Nephron (organoid): ENCODE results near the gene SNX27.

Experiments
- H3K27ac Mint-ChIP-seq, 3 experiments: 2 replicates each; pipeline ENCODE4 v1.8.0; 2020; ENCODE audit warnings: mixed read lengths in 3 of 3, mild to moderate bottlenecking in 2 of 3, moderate library complexity in 1 of 3
- H3K27me3 Mint-ChIP-seq: 2 replicates; pipeline ENCODE4 v1.8.0; 2021; ENCODE audit warnings: low read depth, mild to moderate bottlenecking, moderate library complexity, mixed read lengths
- H3K36me3 Mint-ChIP-seq: 2 replicates; pipeline ENCODE4 v1.8.0; 2020; ENCODE audit warnings: low read depth, mixed read lengths
- H3K4me1 Mint-ChIP-seq: 2 replicates; pipeline ENCODE4 v1.8.0; 2020; ENCODE audit warnings: mixed read lengths
- H3K4me3 Mint-ChIP-seq, 3 experiments: 2 replicates each; pipeline ENCODE4 v1.8.0; 2020; ENCODE audit warnings: mild to moderate bottlenecking in 3 of 3, mixed read lengths in 3 of 3, moderate library complexity in 2 of 3
- H3K9me3 Mint-ChIP-seq: 2 replicates; pipeline ENCODE4 v1.8.0; 2020; ENCODE audit warnings: mixed read lengths
- TF ChIP-seq, protein P1 (sequence below), 3 experiments: fragments of 200-600 bp; sonication (generic); IDR thresholded peaks; one replicate each; pipeline ENCODE4 v1.5.0; 2021; ENCODE audit warnings: antibody characterized with exemption in 3 of 3; ENCODE audit not compliant: unreplicated experiment in 3 of 3

Gene SNX27

DNA sequence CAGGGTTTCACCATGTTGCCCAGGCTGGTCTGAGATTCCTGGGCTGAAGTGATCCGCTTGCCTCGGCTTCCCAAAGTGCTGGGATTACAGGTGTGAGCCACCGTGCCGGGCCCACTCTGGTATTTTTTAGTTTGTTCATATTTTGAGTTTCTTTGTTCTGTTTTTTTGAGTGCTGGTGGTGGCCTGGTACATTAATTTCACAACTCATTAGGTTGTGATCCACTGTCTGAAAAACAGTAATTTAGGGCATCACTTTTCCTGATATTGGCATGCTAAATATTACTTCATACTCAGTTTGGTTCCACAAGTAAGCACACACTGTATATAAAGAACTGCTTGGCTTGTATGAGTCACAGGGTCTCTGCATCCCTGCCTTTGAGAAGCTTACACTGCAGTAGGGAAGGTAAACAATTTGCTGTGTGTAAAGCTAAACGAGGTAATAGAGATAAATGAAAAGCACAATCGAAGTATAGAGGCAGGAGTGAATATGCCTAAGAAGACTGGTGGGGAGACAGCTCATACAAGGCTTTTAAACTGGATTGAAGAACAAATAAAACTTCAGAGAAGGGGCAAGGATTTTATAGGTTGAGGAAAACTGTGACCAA lies 7.7 kb downstream of the SNX27 start:
- Mint-ChIP-seq H3K4me1 (peaks cover 29% of the 10 kb centered on the region), H3K27me3 (no peaks in the 10 kb centered on the region), H3K27ac (peak overlapping the region; percentile 45 to 76 (median 75)), H3K36me3 (peaks cover 10% of the 10 kb centered on the region), H3K4me3 (peak overlapping the region in 1 of 3 experiments; percentile 27), H3K9me3 (no peaks in the 10 kb centered on the region)
- TF ChIP-seq, protein P1, sequence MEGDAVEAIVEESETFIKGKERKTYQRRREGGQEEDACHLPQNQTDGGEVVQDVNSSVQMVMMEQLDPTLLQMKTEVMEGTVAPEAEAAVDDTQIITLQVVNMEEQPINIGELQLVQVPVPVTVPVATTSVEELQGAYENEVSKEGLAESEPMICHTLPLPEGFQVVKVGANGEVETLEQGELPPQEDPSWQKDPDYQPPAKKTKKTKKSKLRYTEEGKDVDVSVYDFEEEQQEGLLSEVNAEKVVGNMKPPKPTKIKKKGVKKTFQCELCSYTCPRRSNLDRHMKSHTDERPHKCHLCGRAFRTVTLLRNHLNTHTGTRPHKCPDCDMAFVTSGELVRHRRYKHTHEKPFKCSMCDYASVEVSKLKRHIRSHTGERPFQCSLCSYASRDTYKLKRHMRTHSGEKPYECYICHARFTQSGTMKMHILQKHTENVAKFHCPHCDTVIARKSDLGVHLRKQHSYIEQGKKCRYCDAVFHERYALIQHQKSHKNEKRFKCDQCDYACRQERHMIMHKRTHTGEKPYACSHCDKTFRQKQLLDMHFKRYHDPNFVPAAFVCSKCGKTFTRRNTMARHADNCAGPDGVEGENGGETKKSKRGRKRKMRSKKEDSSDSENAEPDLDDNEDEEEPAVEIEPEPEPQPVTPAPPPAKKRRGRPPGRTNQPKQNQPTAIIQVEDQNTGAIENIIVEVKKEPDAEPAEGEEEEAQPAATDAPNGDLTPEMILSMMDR (IDR thresholded peaks at IDR 0.05; ENCODE audit: unreplicated experiment in 3 of 3): no peak

GRCh38 chr1:151620286-151620685 lies 8.4 kb downstream of the SNX27 start:
- peak overlapping the region in 1 of 3 experiments; percentile 26 for H3K4me3 Mint-ChIP-seq
- TF ChIP-seq, protein P1 (IDR thresholded peaks at IDR 0.05; ENCODE audit: unreplicated experiment in 3 of 3): no peak
- H3K27ac Mint-ChIP-seq: peak overlapping the region; percentile 45 to 98 (median 90)
- no peaks in the 10 kb centered on the region for H3K27me3 Mint-ChIP-seq
- peaks cover 14% of the 10 kb centered on the region for H3K36me3 Mint-ChIP-seq
- H3K4me1 Mint-ChIP-seq: peaks cover 26% of the 10 kb centered on the region
- no peaks in the 10 kb centered on the region for H3K9me3 Mint-ChIP-seq

GRCh38 chr1:151621351-151621750 lies 9.5 kb downstream of the SNX27 start:
- peak overlapping the region in 1 of 3 experiments; percentile 41 for H3K4me3 Mint-ChIP-seq
- H3K4me1 Mint-ChIP-seq: peaks cover 23% of the 10 kb centered on the region
- TF ChIP-seq, protein P1 (IDR thresholded peaks at IDR 0.05; ENCODE audit: unreplicated experiment in 3 of 3): no peak
- no peaks in the 10 kb centered on the region for H3K9me3 Mint-ChIP-seq
- H3K27me3 Mint-ChIP-seq: no peaks in the 10 kb centered on the region
- peaks cover 10% of the 10 kb centered on the region for H3K36me3 Mint-ChIP-seq
- H3K27ac Mint-ChIP-seq: peak overlapping the region; percentile 45 to 98 (median 90)

GRCh38 chr1:151624783-151625182 lies 12.9 kb downstream of the SNX27 start:
- no peak overlapping the region for H3K27ac Mint-ChIP-seq
- peaks cover 4% of the 10 kb centered on the region for H3K9me3 Mint-ChIP-seq
- peaks cover 26% of the 10 kb centered on the region for H3K36me3 Mint-ChIP-seq
- no peak overlapping the region for H3K4me3 Mint-ChIP-seq
- peaks cover 18% of the 10 kb centered on the region for H3K4me1 Mint-ChIP-seq
- TF ChIP-seq, protein P1 (IDR thresholded peaks at IDR 0.05; ENCODE audit: unreplicated experiment in 3 of 3): no peak
- no peaks in the 10 kb centered on the region for H3K27me3 Mint-ChIP-seq

DNA sequence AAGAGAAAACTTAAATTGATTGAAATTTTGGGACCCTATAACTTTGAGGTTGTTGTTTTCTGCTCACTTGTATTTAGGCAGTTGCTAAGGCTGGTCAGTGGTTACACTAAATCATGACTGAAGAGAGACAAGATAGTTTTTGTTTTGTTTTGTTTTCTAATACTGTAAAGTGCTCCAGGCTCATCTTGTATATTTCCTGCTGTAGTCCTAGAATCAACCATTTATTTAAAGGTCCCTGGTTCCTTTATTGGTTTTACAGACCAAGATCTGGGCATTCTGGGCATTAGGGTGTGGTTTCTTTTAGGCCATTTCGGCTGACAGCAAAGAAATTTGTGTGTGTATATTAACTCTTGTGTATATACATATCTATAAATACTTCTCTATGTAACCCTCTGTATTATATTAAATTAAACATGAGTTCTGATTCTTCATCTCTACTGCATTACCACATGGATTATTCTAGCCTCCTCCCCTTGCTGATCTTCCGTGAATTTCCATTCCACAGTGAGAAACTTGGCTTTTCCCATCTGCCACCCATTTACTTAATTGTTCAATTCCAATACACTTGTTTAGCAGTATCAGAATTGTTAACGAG lies 15.0 kb downstream of the SNX27 start:
- peaks cover 5% of the 10 kb centered on the region for H3K4me1 Mint-ChIP-seq
- no peak overlapping the region for H3K27ac Mint-ChIP-seq
- no peaks in the 10 kb centered on the region for H3K27me3 Mint-ChIP-seq
- peaks cover 4% of the 10 kb centered on the region for H3K9me3 Mint-ChIP-seq
- H3K36me3 Mint-ChIP-seq: peaks cover 26% of the 10 kb centered on the region
- TF ChIP-seq, protein P1 (IDR thresholded peaks at IDR 0.05; ENCODE audit: unreplicated experiment in 3 of 3): no peak
- H3K4me3 Mint-ChIP-seq: no peak overlapping the region

- Mint-ChIP-seq H3K36me3 (peaks cover 26% of the 10 kb centered on the region), H3K4me1 (no peaks in the 10 kb centered on the region), H3K27ac (no peak overlapping the region), H3K4me3 (no peak overlapping the region), H3K27me3 (no peaks in the 10 kb centered on the region), H3K9me3 (peaks cover 4% of the 10 kb centered on the region)
- TF ChIP-seq, protein P1 (IDR thresholded peaks at IDR 0.05; ENCODE audit: unreplicated experiment in 3 of 3): no peak
Observed at GRCh38 chr1:151629278-151629677, 17.4 kb downstream of the SNX27 start.
